ENCODE results near the gene SKAP1. TPM values are rescaled to one million over a fixed set of nuclear protein-coding genes. Genes with fewer than 3 reads are reported as not detected.
A peak's percentile ranks its signal among the peaks of the same experiment; 100 is the strongest.

Gene SKAP1
- total and polyA plus RNA-seq, 2 donors from 2014 or later, result 34.8 to 42.6 TPM

GRCh38 chr17:48439875-48440505, 10.0 kb upstream of the SKAP1 start:
- Histone ChIP-seq H3K27ac (ENCODE audit: low read depth in 2 of 2, low read length in 2 of 2) (no peak overlapping the region), H3K9me3 (ENCODE audit: control insufficient read depth in 2 of 3, insufficient read depth in 1 of 3, low read length in 3 of 3) (no peaks in the 10 kb centered on the region), H3K4me1 (ENCODE audit: control insufficient read depth in 2 of 3, insufficient read depth in 2 of 3, low read depth in 1 of 3, low read length in 3 of 3) (peaks cover 0 to 8% (median 4%) of the 10 kb centered on the region in 3 donors), H3K27me3 (ENCODE audit: control insufficient read depth, insufficient read depth, low read length) (no peaks in the 10 kb centered on the region), H3K9ac (ENCODE audit: low read length in 3 of 3) (no peak overlapping the region), H3K36me3 (ENCODE audit: control insufficient read depth in 2 of 3, insufficient read depth in 3 of 3, low read length in 3 of 3) (no peaks in the 10 kb centered on the region), H3K4me3 (ENCODE audit: low read length in 3 of 3) (no peak overlapping the region)
- FAIRE-seq, result no peak
- peak in 4 of 5 donors; percentile 77 to 91 (median 84) for DNase-seq
- intact Hi-C loops (cut with DNase I), result no loop called here
- TF ChIP-seq, protein P1, sequence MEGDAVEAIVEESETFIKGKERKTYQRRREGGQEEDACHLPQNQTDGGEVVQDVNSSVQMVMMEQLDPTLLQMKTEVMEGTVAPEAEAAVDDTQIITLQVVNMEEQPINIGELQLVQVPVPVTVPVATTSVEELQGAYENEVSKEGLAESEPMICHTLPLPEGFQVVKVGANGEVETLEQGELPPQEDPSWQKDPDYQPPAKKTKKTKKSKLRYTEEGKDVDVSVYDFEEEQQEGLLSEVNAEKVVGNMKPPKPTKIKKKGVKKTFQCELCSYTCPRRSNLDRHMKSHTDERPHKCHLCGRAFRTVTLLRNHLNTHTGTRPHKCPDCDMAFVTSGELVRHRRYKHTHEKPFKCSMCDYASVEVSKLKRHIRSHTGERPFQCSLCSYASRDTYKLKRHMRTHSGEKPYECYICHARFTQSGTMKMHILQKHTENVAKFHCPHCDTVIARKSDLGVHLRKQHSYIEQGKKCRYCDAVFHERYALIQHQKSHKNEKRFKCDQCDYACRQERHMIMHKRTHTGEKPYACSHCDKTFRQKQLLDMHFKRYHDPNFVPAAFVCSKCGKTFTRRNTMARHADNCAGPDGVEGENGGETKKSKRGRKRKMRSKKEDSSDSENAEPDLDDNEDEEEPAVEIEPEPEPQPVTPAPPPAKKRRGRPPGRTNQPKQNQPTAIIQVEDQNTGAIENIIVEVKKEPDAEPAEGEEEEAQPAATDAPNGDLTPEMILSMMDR (IDR thresholded peaks at IDR 0.05; ENCODE audit: borderline replicate concordance, extremely low read depth, insufficient read depth), result no peak

DNA sequence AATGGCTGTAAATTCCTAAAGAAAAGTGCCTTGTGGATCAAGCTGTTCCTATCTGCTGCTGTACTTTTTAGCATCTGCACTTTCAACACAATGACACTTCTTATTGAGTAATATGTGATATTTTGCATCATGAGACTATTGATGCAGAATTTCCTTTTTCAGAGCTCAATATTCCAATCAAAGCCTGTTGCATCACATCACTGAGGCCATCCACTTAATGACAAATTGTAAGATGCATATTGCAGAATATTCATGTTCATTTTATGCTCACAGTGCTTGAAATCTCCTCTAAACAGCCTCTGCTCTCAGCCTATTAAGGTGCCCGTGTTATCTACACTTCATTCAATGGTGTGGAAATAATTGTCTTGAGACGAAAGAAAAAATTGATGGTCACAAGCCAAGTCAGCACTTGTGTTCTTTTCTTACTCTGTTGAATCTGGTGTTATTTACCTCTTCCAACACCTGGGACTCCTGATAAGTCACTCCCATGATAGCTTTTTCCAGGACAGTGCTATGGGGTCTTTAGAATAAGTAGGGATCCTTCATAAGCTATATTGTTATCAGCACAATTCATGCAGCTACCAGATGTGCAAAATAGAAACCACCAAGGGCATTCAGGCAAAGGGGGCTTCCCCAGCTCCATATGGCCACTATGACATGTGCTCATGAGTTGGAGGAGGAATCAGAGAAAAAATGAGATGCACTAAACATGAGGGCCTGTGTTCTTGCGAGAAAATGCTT, 9.3 kb upstream of the SKAP1 start:
- Histone ChIP-seq H3K4me1 (ENCODE audit: control insufficient read depth in 2 of 3, insufficient read depth in 2 of 3, low read depth in 1 of 3, low read length in 3 of 3) (peaks cover 0 to 8% (median 4%) of the 10 kb centered on the region in 3 donors), H3K9ac (ENCODE audit: low read length in 3 of 3) (no peak overlapping the region), H3K36me3 (ENCODE audit: control insufficient read depth in 2 of 3, insufficient read depth in 3 of 3, low read length in 3 of 3) (no peaks in the 10 kb centered on the region), H3K4me3 (ENCODE audit: low read length in 3 of 3) (no peak overlapping the region), H3K27me3 (ENCODE audit: control insufficient read depth, insufficient read depth, low read length) (no peaks in the 10 kb centered on the region), H3K9me3 (ENCODE audit: control insufficient read depth in 2 of 3, insufficient read depth in 1 of 3, low read length in 3 of 3) (no peaks in the 10 kb centered on the region), H3K27ac (ENCODE audit: low read depth in 2 of 2, low read length in 2 of 2) (no peak overlapping the region)
- FAIRE-seq, result no peak
- DNase-seq, result no peak
- intact Hi-C loops (cut with DNase I), result no loop called here
- TF ChIP-seq, protein P1 (IDR thresholded peaks at IDR 0.05; ENCODE audit: borderline replicate concordance, extremely low read depth, insufficient read depth), result no peak

GRCh38 chr17:48438516-48439061, 8.6 kb upstream of the SKAP1 start:
- H3K4me1 ChIP-seq (ENCODE audit: control insufficient read depth in 2 of 3, insufficient read depth in 2 of 3, low read depth in 1 of 3, low read length in 3 of 3), result peaks cover 0 to 12% (median 4%) of the 10 kb centered on the region in 3 donors
- no peak overlapping the region for H3K4me3 ChIP-seq (ENCODE audit: low read length in 3 of 3)
- DNase-seq, result peak in 1 of 5 donors; percentile 50
- H3K9ac ChIP-seq (ENCODE audit: low read length in 3 of 3), result no peak overlapping the region
- intact Hi-C loops (cut with DNase I), result no loop called here
- no peaks in the 10 kb centered on the region for H3K27me3 ChIP-seq (ENCODE audit: control insufficient read depth, insufficient read depth, low read length)
- TF ChIP-seq, protein P1 (IDR thresholded peaks at IDR 0.05; ENCODE audit: borderline replicate concordance, extremely low read depth, insufficient read depth), result no peak
- H3K9me3 ChIP-seq (ENCODE audit: control insufficient read depth in 2 of 3, insufficient read depth in 1 of 3, low read length in 3 of 3), result no peaks in the 10 kb centered on the region
- no peaks in the 10 kb centered on the region for H3K36me3 ChIP-seq (ENCODE audit: control insufficient read depth in 2 of 3, insufficient read depth in 3 of 3, low read length in 3 of 3)
- no peak for FAIRE-seq
- no peak overlapping the region for H3K27ac ChIP-seq (ENCODE audit: low read depth in 2 of 2, low read length in 2 of 2)

Data from kidney (tissue), 14 donors.